ENCODE measurements around the gene TMEM272. TPM values are rescaled to one million over a fixed set of nuclear protein-coding genes. Genes with fewer than 3 reads are reported as not detected.

The TMEM272 gene
- total and polyA plus RNA-seq, 2 donors (not counting 1 experiment from before 2014, with no cell fraction given): not detected

DNA sequence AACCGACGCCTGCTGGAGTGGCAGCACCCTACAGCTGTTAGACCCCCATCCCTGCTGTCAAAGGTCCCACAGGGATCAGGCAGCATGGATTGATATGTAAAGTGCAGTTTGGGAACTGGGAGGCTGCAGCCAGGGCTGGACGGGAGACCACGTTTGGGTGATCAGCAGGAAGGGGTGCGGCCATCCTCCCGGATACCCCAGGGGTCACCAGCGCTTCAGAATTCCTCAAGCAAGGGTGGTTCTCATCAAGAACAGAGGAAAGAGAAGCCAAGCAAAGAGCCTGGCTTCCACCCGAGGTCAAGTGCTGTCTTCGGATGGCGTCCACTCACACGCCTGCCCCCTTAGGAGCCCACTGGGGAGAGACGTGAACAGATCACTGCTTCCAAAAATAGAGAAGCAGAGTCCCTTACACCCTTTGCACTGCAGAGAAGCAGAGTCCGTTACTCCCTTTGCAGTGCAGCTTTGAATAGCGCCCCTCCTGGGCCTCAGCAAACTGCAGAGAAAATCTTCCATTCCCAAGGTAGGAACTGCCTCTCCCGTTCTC lies 76.5 kb downstream of the TMEM272 start:
- intact Hi-C loops (cut with micrococcal nuclease): no loop called here
- Histone ChIP-seq H3K9ac (ENCODE audit: low read length) (no peak overlapping the region), H4K20me1 (ENCODE audit: control insufficient read depth, insufficient read depth, low read length, poor library complexity, severe bottlenecking) (no peaks in the 10 kb centered on the region), H3K9me3 (ENCODE audit: control extremely low read depth in 1 of 3, control insufficient read depth in 2 of 3, insufficient read depth in 1 of 3, low read length in 2 of 3) (peaks cover 0 to 4% (median 0%) of the 10 kb centered on the region in 3 donors), H2AFZ (ENCODE audit: insufficient read depth, low read depth, low read length, poor library complexity, severe bottlenecking) (no peak overlapping the region), H3K27me3 (replicated peaks in 1 of 4; ENCODE audit: control extremely low read depth in 1 of 4, control insufficient read depth in 3 of 4, insufficient read depth in 4 of 4, low read length in 3 of 4) (no peaks in the 10 kb centered on the region), H3K27ac (ENCODE audit: low read length in 2 of 2) (no peak overlapping the region), H3K79me2 (ENCODE audit: control insufficient read depth, insufficient read depth, low read length) (no peaks in the 10 kb centered on the region), H3K4me1 (ENCODE audit: control insufficient read depth in 2 of 2, insufficient read depth in 2 of 2, low read length in 2 of 2) (peaks cover 12 to 22% of the 10 kb centered on the region in 2 donors), H3K4me2 (replicated peaks; ENCODE audit: low read depth, low read length, poor library complexity, severe bottlenecking) (no peak overlapping the region), H3K36me3 (replicated peaks in 1 of 2; ENCODE audit: control extremely low read depth in 1 of 2, control insufficient read depth in 1 of 2, extremely low read depth in 1 of 2, insufficient read depth in 2 of 2, low read length in 1 of 2) (peaks cover 0 to 10% of the 10 kb centered on the region in 2 experiments), H3K4me3 (ENCODE audit: control extremely low read depth in 1 of 5, extremely low read depth in 1 of 5, insufficient read depth in 1 of 5, low read depth in 2 of 5, low read length in 4 of 5) (no peak overlapping the region)
- TF ChIP-seq EZH2 (IDR thresholded peaks at IDR 0.05; ENCODE audit: borderline replicate concordance, insufficient read depth, low read depth, low read length, poor library complexity, severe bottlenecking): no peak
- TF ChIP-seq, protein P1, sequence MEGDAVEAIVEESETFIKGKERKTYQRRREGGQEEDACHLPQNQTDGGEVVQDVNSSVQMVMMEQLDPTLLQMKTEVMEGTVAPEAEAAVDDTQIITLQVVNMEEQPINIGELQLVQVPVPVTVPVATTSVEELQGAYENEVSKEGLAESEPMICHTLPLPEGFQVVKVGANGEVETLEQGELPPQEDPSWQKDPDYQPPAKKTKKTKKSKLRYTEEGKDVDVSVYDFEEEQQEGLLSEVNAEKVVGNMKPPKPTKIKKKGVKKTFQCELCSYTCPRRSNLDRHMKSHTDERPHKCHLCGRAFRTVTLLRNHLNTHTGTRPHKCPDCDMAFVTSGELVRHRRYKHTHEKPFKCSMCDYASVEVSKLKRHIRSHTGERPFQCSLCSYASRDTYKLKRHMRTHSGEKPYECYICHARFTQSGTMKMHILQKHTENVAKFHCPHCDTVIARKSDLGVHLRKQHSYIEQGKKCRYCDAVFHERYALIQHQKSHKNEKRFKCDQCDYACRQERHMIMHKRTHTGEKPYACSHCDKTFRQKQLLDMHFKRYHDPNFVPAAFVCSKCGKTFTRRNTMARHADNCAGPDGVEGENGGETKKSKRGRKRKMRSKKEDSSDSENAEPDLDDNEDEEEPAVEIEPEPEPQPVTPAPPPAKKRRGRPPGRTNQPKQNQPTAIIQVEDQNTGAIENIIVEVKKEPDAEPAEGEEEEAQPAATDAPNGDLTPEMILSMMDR (IDR thresholded peaks at IDR 0.05): no peak
- ATAC-seq (ENCODE audit: low read depth): no peak
- no peak for DNase-seq
- Mint-ChIP-seq H3K4me3 (no peak overlapping the region), H3K4me1 (peaks cover 27% of the 10 kb centered on the region), H3K27ac (peak overlapping the region; percentile 26), H3K27me3 (no peaks in the 10 kb centered on the region), H3K9me3 (ENCODE audit: insufficient read depth) (no peaks in the 10 kb centered on the region)
- ChIA-PET POLR2A (no interaction called here), CTCF (interaction anchor here (1.4 kb wide), 1 partner anchor 10 kb away, joined by 3 read pairs; no protein-coding TSS in a partner anchor)
- WGBS (ENCODE audit: insufficient coverage): 98% methylated on average over 15 of the region's 15 CpGs

DNA sequence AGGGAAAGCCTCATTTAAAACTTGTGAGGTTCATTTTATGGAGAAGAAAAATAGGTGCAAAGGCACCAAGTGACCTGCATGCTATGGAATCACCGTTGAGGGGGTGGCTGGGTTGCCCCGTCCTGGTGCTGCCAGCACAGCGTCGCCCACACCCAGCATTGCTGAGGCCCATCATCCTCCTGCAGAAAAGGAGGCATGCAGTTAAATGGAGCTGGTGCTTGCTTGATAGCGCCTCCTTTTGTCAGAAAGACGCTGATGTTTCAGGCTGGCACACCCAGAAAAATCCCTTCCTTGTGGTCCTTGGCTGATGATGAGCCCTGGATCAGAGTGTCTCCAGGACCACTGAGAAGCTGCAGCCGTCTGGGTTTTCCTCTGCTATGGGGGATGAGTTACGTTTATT lies 77.9 kb downstream of the TMEM272 start:
- WGBS (ENCODE audit: insufficient coverage): 98% methylated on average over 5 of the region's 8 CpGs

More for the DNA sequence above, 77.9 kb downstream of the TMEM272 start:
- no peaks in the 10 kb centered on the region for H3K9me3 Mint-ChIP-seq (ENCODE audit: insufficient read depth)
- intact Hi-C loops (cut with micrococcal nuclease): no loop called here
- Histone ChIP-seq H3K9me3 (ENCODE audit: control extremely low read depth in 1 of 3, control insufficient read depth in 2 of 3, insufficient read depth in 1 of 3, low read length in 2 of 3) (peaks cover 0 to 4% (median 0%) of the 10 kb centered on the region in 3 donors), H3K9ac (ENCODE audit: low read length) (no peak overlapping the region), H3K36me3 (replicated peaks in 1 of 2; ENCODE audit: control extremely low read depth in 1 of 2, control insufficient read depth in 1 of 2, extremely low read depth in 1 of 2, insufficient read depth in 2 of 2, low read length in 1 of 2) (peaks cover 0 to 18% of the 10 kb centered on the region in 2 experiments), H2AFZ (ENCODE audit: insufficient read depth, low read depth, low read length, poor library complexity, severe bottlenecking) (no peak overlapping the region), H3K79me2 (ENCODE audit: control insufficient read depth, insufficient read depth, low read length) (no peaks in the 10 kb centered on the region), H3K27ac (ENCODE audit: low read length in 2 of 2) (no peak overlapping the region), H3K4me2 (replicated peaks; ENCODE audit: low read depth, low read length, poor library complexity, severe bottlenecking) (no peak overlapping the region), H3K27me3 (replicated peaks in 1 of 4; ENCODE audit: control extremely low read depth in 1 of 4, control insufficient read depth in 3 of 4, insufficient read depth in 4 of 4, low read length in 3 of 4) (no peaks in the 10 kb centered on the region), H4K20me1 (ENCODE audit: control insufficient read depth, insufficient read depth, low read length, poor library complexity, severe bottlenecking) (no peaks in the 10 kb centered on the region), H3K4me1 (ENCODE audit: control insufficient read depth in 2 of 2, insufficient read depth in 2 of 2, low read length in 2 of 2) (peaks cover 12 to 26% of the 10 kb centered on the region in 2 donors), H3K4me3 (ENCODE audit: control extremely low read depth in 1 of 5, extremely low read depth in 1 of 5, insufficient read depth in 1 of 5, low read depth in 2 of 5, low read length in 4 of 5) (no peak overlapping the region)
- H3K27me3 Mint-ChIP-seq: no peaks in the 10 kb centered on the region
- TF ChIP-seq, protein P1 (IDR thresholded peaks at IDR 0.05): no peak
- TF ChIP-seq EZH2 (IDR thresholded peaks at IDR 0.05; ENCODE audit: borderline replicate concordance, insufficient read depth, low read depth, low read length, poor library complexity, severe bottlenecking): no peak
- peaks cover 37% of the 10 kb centered on the region for H3K4me1 Mint-ChIP-seq
- ChIA-PET POLR2A (no interaction called here), CTCF (no interaction called here)
- no peak overlapping the region for H3K27ac Mint-ChIP-seq
- H3K4me3 Mint-ChIP-seq: no peak overlapping the region
- DNase-seq: no peak
- ATAC-seq (ENCODE audit: low read depth): no peak
